AG04450 (cell line): ENCODE measurements around the gene ARHGAP12. TPM values are rescaled to one million over a fixed set of nuclear protein-coding genes. Genes with fewer than 3 reads are reported as not detected.

ENCODE experiments used
- CTCF ChIA-PET: fragments of 300-600, 350-600 bp; formaldehyde crosslinking; extraction: SDS; loops from one replicate; lab custom pipeline; 2022; ENCODE audit warnings: antibody characterized with exemption, inconsistent platforms; lab: Charles Lee
- POLR2A ChIA-PET: fragments of 350-600 bp; formaldehyde crosslinking; extraction: SDS; loops from one replicate; lab custom pipeline; 2021; ENCODE audit warnings: antibody characterized with exemption, inconsistent platforms; lab: Yijun Ruan, JAX
- DNase-seq: peaks from one replicate; pipeline ENCODE4 v3.0.0-alpha.2; 2011; ENCODE audit warnings: low read depth, low spot score
- H3K27ac ChIP-seq: one replicate; pipeline ENCODE4 v1.5.1; 2012; ENCODE audit warnings: low read depth, low read length, control low read depth
- H3K27me3 ChIP-seq: one replicate; pipeline ENCODE4 v1.6.0; 2012; ENCODE audit warnings: low read length; ENCODE audit not compliant: control insufficient read depth, insufficient read depth
- H3K4me3 ChIP-seq: 2 replicates; pipeline ENCODE4 v1.5.1; 2011; ENCODE audit warnings: mild to moderate bottlenecking, low read depth, low read length, control low read depth
- H3K9me3 ChIP-seq: 2 replicates; pipeline ENCODE4 v1.5.1; 2012; ENCODE audit warnings: low read length; ENCODE audit not compliant: control insufficient read depth, insufficient read depth
- polyA plus RNA-seq: library from polyadenylated mRNA; depleted of rRNA; stranded (reverse); fragments of >200 nt; gene quantifications from 2 replicates; pipeline ENCODE4 v1.2.3, GENCODE V29; 2011
- TF ChIP-seq, protein P1 (sequence below): IDR thresholded peaks from 2 replicates; pipeline ENCODE4 v1.5.1; 2011; ENCODE audit warnings: low read depth, low read length, control low read depth, inconsistent platforms

ARHGAP12 gene
- polyA plus RNA-seq, 1 experiment, result 26.3 TPM

DNA sequence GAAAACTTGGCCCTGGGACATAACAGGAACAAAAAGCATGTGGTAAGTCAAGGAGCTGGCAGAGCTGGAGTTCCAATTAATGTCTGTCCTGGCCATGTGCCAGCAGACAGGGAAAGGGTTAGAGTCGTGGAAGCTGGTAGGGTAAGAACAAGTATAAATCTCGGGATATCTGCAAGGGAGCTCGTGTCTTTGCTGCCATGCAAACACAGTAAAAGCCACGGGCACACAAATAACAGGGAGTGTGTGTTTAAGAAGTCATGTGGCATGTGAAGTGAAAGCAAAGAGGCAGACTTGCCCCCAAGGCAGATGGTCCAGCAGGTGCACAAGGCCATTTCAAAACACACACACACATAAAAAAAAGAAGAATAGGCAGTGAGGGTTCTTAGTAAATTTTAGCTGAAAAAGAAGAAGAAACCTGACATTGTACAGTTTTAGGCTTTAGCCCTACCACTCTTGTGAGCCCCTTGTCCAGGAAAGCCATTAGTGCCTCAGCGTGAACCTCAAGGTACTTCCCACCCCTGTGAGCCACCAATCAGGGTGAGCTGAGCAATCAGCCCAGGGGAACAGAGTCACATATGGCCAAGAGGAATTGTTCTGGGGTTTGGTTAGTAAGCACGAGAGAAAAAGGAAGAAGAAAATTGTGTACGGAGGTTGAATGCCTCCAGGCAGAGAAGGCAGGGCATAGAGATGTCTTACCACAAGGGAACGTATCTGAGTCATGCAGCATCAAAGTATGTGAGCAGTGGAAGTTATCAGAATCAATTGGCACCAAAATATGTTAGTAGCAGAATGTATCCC, 32.8 kb upstream of the ARHGAP12 start:
- H3K27ac ChIP-seq, result no peak overlapping the region
- TF ChIP-seq, protein P1, sequence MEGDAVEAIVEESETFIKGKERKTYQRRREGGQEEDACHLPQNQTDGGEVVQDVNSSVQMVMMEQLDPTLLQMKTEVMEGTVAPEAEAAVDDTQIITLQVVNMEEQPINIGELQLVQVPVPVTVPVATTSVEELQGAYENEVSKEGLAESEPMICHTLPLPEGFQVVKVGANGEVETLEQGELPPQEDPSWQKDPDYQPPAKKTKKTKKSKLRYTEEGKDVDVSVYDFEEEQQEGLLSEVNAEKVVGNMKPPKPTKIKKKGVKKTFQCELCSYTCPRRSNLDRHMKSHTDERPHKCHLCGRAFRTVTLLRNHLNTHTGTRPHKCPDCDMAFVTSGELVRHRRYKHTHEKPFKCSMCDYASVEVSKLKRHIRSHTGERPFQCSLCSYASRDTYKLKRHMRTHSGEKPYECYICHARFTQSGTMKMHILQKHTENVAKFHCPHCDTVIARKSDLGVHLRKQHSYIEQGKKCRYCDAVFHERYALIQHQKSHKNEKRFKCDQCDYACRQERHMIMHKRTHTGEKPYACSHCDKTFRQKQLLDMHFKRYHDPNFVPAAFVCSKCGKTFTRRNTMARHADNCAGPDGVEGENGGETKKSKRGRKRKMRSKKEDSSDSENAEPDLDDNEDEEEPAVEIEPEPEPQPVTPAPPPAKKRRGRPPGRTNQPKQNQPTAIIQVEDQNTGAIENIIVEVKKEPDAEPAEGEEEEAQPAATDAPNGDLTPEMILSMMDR, result no peak
- no peak overlapping the region for H3K4me3 ChIP-seq
- no peaks in the 10 kb centered on the region for H3K9me3 ChIP-seq
- CTCF ChIA-PET, result no interaction called here
- no peak for DNase-seq
- POLR2A ChIA-PET, result no interaction called here
- H3K27me3 ChIP-seq, result no peaks in the 10 kb centered on the region

DNA sequence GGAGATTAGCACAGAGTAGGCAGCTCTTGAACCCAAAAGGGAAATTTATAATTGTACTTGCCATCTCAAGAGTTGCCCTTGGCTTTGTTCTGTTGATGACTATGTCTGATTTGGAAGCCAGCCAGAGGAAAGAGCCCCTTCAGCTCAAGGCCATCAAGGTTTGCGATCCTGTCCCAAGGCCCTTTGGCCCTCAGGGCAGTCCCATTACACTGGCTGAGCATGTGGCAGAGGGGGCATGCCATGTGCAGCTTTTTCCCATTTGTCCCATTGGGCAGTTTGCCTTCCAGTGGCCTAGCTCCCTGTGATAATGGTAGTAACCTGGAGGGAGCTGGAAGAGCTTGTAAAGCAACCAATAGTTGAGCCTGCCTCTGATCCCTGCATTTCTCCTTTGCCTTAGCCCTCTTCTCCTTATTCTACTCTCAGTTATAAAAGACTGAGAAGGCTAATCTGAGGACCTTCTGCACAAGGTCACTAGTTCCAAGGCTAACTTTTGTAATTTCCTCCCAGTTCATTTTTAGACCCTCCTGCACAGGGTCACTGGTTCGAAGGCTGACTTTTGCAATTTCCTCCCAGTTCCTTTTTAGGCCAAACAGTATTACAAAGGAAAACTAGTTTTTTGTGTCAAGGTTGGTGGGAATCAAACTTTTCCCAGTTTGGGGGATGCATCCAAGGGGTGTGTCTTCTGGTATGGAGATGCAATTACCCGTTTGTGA, 31.0 kb upstream of the ARHGAP12 start:
- no peak overlapping the region for H3K4me3 ChIP-seq
- CTCF ChIA-PET, result no interaction called here
- DNase-seq, result no peak
- H3K9me3 ChIP-seq, result peaks cover 7% of the 10 kb centered on the region
- H3K27me3 ChIP-seq, result no peaks in the 10 kb centered on the region
- TF ChIP-seq, protein P1, result no peak
- POLR2A ChIA-PET, result no interaction called here
- H3K27ac ChIP-seq, result no peak overlapping the region

DNA sequence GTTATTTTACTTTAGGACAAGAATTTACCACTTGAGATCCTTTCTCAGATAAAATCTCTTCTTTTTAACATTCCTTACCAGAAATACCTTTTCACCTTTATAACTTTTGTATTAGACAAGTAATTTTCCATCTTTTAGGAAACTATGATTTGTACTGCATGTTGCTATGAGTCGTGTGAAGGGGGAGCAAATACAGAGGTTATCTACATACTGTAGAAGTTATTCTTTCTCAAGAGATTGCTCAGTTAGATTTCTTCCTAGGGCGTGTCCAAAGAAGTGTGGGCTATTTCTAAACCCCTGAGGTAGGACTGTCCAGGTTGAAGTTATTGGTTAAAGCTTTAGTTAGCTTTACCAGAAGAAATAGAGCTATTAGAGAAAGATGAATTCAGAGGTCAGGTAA, 30.2 kb upstream of the ARHGAP12 start:
- DNase-seq, result no peak
- POLR2A ChIA-PET, result no interaction called here

DNA sequence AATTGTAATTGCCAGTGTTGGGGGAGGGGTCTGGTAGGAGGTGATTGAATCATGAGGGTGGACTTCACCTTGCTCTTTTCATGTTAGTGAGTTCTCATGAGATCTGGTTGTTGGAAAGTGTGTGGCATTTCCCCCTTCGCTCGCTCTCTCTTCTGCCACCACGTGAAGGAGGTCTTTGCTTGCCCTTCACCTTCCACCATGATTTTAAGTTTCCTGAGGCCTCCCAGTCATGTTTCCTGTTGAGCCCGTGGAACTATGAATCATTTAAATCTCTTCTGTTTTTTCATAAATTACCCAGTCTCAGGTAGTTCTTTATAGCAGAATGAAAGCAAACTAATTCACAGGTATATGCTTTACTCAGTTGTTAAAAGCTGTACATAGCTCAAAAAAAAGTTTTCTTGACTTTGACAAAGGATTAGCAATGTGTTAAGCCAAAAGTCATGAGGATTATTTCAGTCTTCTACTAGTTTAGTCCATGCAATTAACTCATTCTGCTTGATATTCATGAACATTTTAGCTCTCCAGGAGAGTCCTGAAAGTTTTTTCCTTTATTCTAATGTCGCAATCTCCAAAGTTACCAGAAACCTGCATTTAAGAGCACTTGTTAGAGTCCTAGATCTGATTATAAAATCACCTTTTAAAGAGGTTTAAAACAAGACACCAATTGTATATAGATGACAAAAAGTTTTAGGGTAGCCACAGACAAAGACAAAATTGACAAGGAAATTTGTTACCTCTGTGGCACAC, 27.7 kb upstream of the ARHGAP12 start:
- TF ChIP-seq, protein P1, result no peak
- no peak overlapping the region for H3K4me3 ChIP-seq
- no peak overlapping the region for H3K27ac ChIP-seq
- no peak for DNase-seq
- CTCF ChIA-PET, result no interaction called here
- H3K27me3 ChIP-seq, result no peaks in the 10 kb centered on the region
- POLR2A ChIA-PET, result no interaction called here
- peaks cover 14% of the 10 kb centered on the region for H3K9me3 ChIP-seq

More for the DNA sequence above, 30.2 kb upstream of the ARHGAP12 start:
- no peak overlapping the region for H3K27ac ChIP-seq
- TF ChIP-seq, protein P1, result no peak
- no peaks in the 10 kb centered on the region for H3K27me3 ChIP-seq
- peaks cover 14% of the 10 kb centered on the region for H3K9me3 ChIP-seq
- no peak overlapping the region for H3K4me3 ChIP-seq
- CTCF ChIA-PET, result no interaction called here
